ENCODE data around the gene TUBB2A.

The TUBB2A gene

DNA sequence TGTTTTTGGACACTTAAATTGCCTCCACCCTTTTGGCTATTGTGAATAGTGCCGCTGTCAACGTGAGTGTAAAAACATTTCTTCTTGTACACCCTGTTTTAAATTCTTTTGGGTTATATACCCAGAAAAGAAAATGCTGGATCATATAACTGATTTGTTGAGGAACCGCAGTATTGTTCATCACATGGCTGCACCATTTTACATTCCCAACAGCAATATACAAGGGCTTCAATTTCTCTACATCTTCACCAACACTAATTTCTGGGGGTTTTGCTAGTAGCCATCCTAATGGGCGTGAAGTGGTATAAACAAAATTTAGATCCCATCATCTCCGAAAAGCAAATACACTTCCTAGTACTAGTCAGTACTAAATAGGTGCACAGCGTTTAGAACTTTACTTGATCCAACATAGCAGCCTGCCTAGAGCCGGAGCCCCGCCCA lies 39.4 kb downstream of the TUBB2A start:
- DNase-seq = no peak

DNA sequence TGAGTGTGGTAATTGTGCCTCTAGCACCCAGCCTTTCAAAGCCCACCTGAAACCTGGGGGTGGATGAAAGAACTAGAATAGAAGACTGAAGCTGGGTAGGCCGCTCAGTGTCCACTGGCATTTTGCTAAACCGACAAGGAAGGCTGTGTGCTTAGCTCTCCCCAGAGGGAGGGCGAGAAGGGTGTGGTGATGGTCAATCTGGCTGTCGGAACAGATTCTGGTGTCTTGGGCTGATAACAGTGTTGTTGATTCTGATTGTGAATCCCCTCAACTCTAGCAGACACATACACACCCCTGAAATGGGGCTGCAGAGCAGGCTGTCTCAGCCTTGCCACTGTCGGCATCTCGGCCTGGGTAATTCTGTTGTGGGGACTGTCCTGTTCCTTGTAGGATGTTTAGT lies 43.0 kb downstream of the TUBB2A start:
- DNase-seq = no peak

DNA sequence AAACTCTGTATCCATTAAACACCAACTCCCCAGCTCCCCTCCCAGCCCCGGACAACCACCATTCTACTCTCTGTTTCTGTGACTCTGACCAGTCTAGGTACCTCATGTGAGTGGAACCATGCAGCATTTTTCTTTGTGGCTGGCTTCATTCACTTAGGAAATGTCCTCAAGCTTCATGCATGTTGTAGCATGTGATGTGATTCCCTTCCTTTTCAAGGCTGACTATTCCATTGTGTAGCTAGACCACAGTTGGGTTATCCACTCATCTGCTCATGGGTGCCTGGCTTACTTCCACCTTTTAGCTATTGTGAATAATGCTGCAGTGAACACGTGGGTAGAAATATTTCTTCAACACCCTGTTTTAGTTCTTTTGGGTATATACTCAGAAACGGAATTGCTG lies 47.6 kb downstream of the TUBB2A start:
- no peak for DNase-seq

GRCh38 chr6:3108746-3109414 lies 48.5 kb downstream of the TUBB2A start:
- no peak for DNase-seq

Measured in NCI-H1417 treated with DMSO at 0.1 percent for 48 hours (cell line).